K562 (cell line): Measurements from ENCODE around the gene FAM83E. TPM values are rescaled to one million over a fixed set of nuclear protein-coding genes. Genes with fewer than 3 reads are reported as not detected.

Experiments used
- ATAC-seq: fragments of 200-7000 bp; cut with Tn5 transposase; 3 replicates; pipeline ENCODE4 v1.9.1; 2020; ENCODE audit warnings: moderate library complexity
- BruUV-seq: library from RNA; stranded (reverse); fragments of 400-500 nt; replicated peaks from 2 replicates; lab custom pipeline; 2021; lab: Mats Ljungman, UMichigan
- CTCF ChIA-PET: fragments of 300-600 bp; formaldehyde crosslinking; extraction: SDS; loops from one replicate; lab custom pipeline; 2021; ENCODE audit warnings: low intra/inter-chr PET ratio; lab: Yijun Ruan, JAX
- POLR2A ChIA-PET: fragments of 300-600, 350-650 bp; sonication (Branson Sonifier 250); formaldehyde crosslinking; extraction: SDS; loops from one replicate; lab custom pipeline; 2021; ENCODE audit warnings: antibody characterized with exemption, inconsistent platforms; lab: Yijun Ruan, JAX
- DNase-seq, 4 experiments: peaks; one replicate each; pipeline versions ENCODE4 v3.0.0 to v3.0.0-alpha.2; 2011 to 2018; ENCODE audit warnings: low spot score in 3 of 4, mixed read lengths in 3 of 4; ENCODE audit errors: extremely low read depth in 1 of 4
- FAIRE-seq: peaks from 2 replicates; lab custom pipeline; 2011; peaks lifted over from hg19 to GRCh38; lab: Jason Lieb, UNC
- H2AFZ ChIP-seq: 2 replicates; pipeline ENCODE4 v1.6.0; 2011; ENCODE audit warnings: low read depth, low read length, control low read depth, inconsistent platforms
- H3K27ac ChIP-seq: fragments of 200-600 bp; 3 replicates; pipeline ENCODE4 v1.8.0; 2011; ENCODE audit warnings: low read depth, mild to moderate bottlenecking, control low read depth, inconsistent platforms, low read length, moderate library complexity, mixed read lengths; ENCODE audit errors: extremely low read depth
- H3K27me3 ChIP-seq, 2 experiments: fragments of 300-600 bp in 1 of 2; 2 replicates in 1 of 2; 3 replicates in 1 of 2; pipeline versions ENCODE4 v1.6.0 to v1.8.0; 2011; ENCODE audit warnings: inconsistent platforms in 2 of 2, low read length in 2 of 2, mild to moderate bottlenecking in 1 of 2, mixed read lengths in 1 of 2, moderate library complexity in 1 of 2; ENCODE audit not compliant: control insufficient read depth in 2 of 2, insufficient read depth in 2 of 2
- H3K36me3 ChIP-seq: fragments of 300-600 bp; 3 replicates; pipeline ENCODE4 v1.8.0; 2011; ENCODE audit warnings: mild to moderate bottlenecking, low read length, inconsistent platforms; ENCODE audit not compliant: control insufficient read depth, insufficient read depth
- H3K4me1 ChIP-seq, 2 experiments: fragments of 200-600 bp in 1 of 2; replicated peaks in 1 of 2; 2 replicates in 1 of 2; 3 replicates in 1 of 2; pipeline versions ENCODE4 v1.5.1 to v1.8.0; 2011; ENCODE audit warnings: inconsistent platforms in 2 of 2, low read length in 2 of 2, mild to moderate bottlenecking in 1 of 2, mixed read lengths in 1 of 2, moderate library complexity in 1 of 2; ENCODE audit not compliant: control insufficient read depth in 2 of 2, insufficient read depth in 2 of 2
- H3K4me2 ChIP-seq: 2 replicates; pipeline ENCODE4 v1.6.1; 2011; ENCODE audit warnings: low read length, control low read depth, inconsistent platforms, mixed read lengths; ENCODE audit not compliant: insufficient read depth
- H3K4me3 ChIP-seq: fragments of 200-600 bp; sonication (generic), shearing (Covaris generic); 2 replicates; pipeline ENCODE4 v1.5.1; 2016; ENCODE audit warnings: control low read depth, inconsistent platforms
- H3K79me2 ChIP-seq: fragments of 200-600 bp; 3 replicates; pipeline ENCODE4 v1.8.0; 2011; ENCODE audit warnings: low read length, inconsistent platforms; ENCODE audit not compliant: control insufficient read depth, insufficient read depth
- H3K9ac ChIP-seq, 2 experiments: 2 replicates each; pipeline versions ENCODE4 v1.6.0 to v1.6.1; 2011; ENCODE audit warnings: low read depth in 2 of 2, low read length in 2 of 2, control low read depth in 1 of 2, inconsistent platforms in 1 of 2, mild to moderate bottlenecking in 1 of 2, mixed read lengths in 1 of 2; ENCODE audit not compliant: insufficient read depth in 1 of 2
- H3K9me1 ChIP-seq: one replicate; pipeline ENCODE4 v1.6.0; 2011; ENCODE audit warnings: inconsistent platforms, mild to moderate bottlenecking, low read length, moderate library complexity; ENCODE audit not compliant: control insufficient read depth, insufficient read depth
- H3K9me3 ChIP-seq: replicated peaks from 2 replicates; pipeline ENCODE4 v1.5.1; 2011; ENCODE audit warnings: low read depth, low read length, inconsistent platforms; ENCODE audit not compliant: control insufficient read depth, insufficient read depth
- H4K20me1 ChIP-seq: replicated peaks from 2 replicates; pipeline ENCODE4 v1.6.1; 2011; ENCODE audit warnings: low read length, inconsistent platforms, mixed read lengths; ENCODE audit not compliant: control insufficient read depth, insufficient read depth
- ARID2 ChIP-seq: fragments of 450-650 bp; IDR thresholded peaks from 2 replicates; pipeline ENCODE4 v1.6.1; 2017; ENCODE audit warnings: antibody characterized with exemption, mild to moderate bottlenecking
- CCNT2 ChIP-seq: IDR thresholded peaks from 2 replicates; pipeline ENCODE4 v1.6.1; 2011; ENCODE audit warnings: borderline replicate concordance, low read depth, mild to moderate bottlenecking, moderate library complexity, mixed read lengths, low read length; ENCODE audit not compliant: insufficient read length; ENCODE audit errors: extremely low read depth
- CSDE1 ChIP-seq, 2 experiments: fragments of 450-650 bp; IDR thresholded peaks; 2 replicates each; pipeline ENCODE4 v1.6.1; 2016; ENCODE audit warnings: mild to moderate bottlenecking in 1 of 2
- ETV6 ChIP-seq, 3 experiments: fragments of 150-350 bp in 1 of 3; sonication (generic) in 1 of 3; formaldehyde crosslinking in 1 of 3; IDR thresholded peaks; 2 replicates each; pipeline versions ENCODE4 v1.6.1 to v1.8.0; 2014 to 2022; ENCODE audit warnings: borderline replicate concordance in 2 of 3, low read depth in 2 of 3, antibody characterized with exemption in 1 of 3, low read length in 1 of 3, mild to moderate bottlenecking in 1 of 3, missing genetic modification reagents in 1 of 3
- HINFP ChIP-seq: fragments of 450-650 bp; conservative IDR thresholded peaks from 2 replicates; pipeline ENCODE4 v1.6.1; 2016; ENCODE audit warnings: missing genetic modification characterization, low read depth, mild to moderate bottlenecking, control low read depth, missing compliant biosample characterization
- JUN ChIP-seq, 2 experiments: sonication (generic) in 1 of 2; formaldehyde crosslinking in 1 of 2; IDR thresholded peaks; 2 replicates each; pipeline versions ENCODE4 v1.6.1 to v1.8.0; 2012 to 2022; ENCODE audit warnings: borderline replicate concordance in 2 of 2, mild to moderate bottlenecking in 2 of 2, improper control_type of control experiment in 1 of 2, low read depth in 1 of 2, low read length in 1 of 2, missing genetic modification reagents in 1 of 2
- LARP7 ChIP-seq: fragments of 450-650 bp; IDR thresholded peaks from 2 replicates; pipeline ENCODE4 v1.6.1; 2016
- MBD2 ChIP-seq: sonication (generic); IDR thresholded peaks from 2 replicates; pipeline ENCODE4 v1.6.1; 2016; ENCODE audit warnings: low read depth, borderline replicate concordance
- MLX ChIP-seq, 2 experiments: fragments of 450-650 bp in 1 of 2; sonication (generic) in 1 of 2; formaldehyde crosslinking; conservative IDR thresholded peaks; 2 replicates each; pipeline versions ENCODE4 v1.4.0 to v1.8.1; 2020 to 2022; ENCODE audit warnings: mild to moderate bottlenecking in 1 of 2, missing genetic modification reagents in 1 of 2
- NR0B1 ChIP-seq: fragments of 450-650 bp; IDR thresholded peaks from one replicate; pipeline ENCODE4 v1.6.1; 2018; ENCODE audit warnings: mild to moderate bottlenecking, moderate library complexity; ENCODE audit not compliant: partially characterized antibody
- SP1 ChIP-seq: sonication (generic); formaldehyde crosslinking; IDR thresholded peaks from 2 replicates; pipeline ENCODE4 v1.8.1; 2022; ENCODE audit warnings: mild to moderate bottlenecking, missing genetic modification reagents
- TAF7 ChIP-seq: fragments of 450-650 bp; IDR thresholded peaks from 2 replicates; pipeline ENCODE4 v1.6.1; 2016; ENCODE audit warnings: missing genetic modification characterization, missing compliant biosample characterization
- ZBTB2 ChIP-seq: fragments of 450-650 bp; IDR thresholded peaks from 2 replicates; pipeline ENCODE4 v1.6.1; 2016; ENCODE audit warnings: antibody characterized with exemption
- ZNF197 ChIP-seq: fragments of 200-800 bp; sonication (Bioruptor generic); IDR thresholded peaks from 2 replicates; pipeline ENCODE4 v1.6.1; 2016; ENCODE audit warnings: low read depth, missing genetic modification characterization, missing compliant biosample characterization
- WGBS: fragments of 100-300 bp; shearing (Covaris generic); methylation state at CpG from one replicate; pipeline ENCODE4 v1.1.6; 2016; ENCODE audit warnings: low coverage, mixed read lengths; ENCODE audit not compliant: insufficient coverage; ENCODE audit errors: missing lambda C conversion rate; 5-methylcytosine and 5-hydroxymethylcytosine counted together
- in situ Hi-C: fragments of 300-500 bp; cut with MboI; formaldehyde crosslinking; loops from 4 replicates; pipeline ENCODE4 v1.15.0; 2018; ENCODE audit warnings: inconsistent platforms, mixed read lengths
- intact Hi-C: fragments of 100-400 bp; cut with micrococcal nuclease; formaldehyde crosslinking; loops from 2 replicates; pipeline ENCODE4 v1.14.2; 2022
- polyA plus RNA-seq, 8 experiments: library from polyadenylated mRNA; depleted of rRNA in 4 of 8; stranded (reverse) in 5 of 8; unstranded in 3 of 8; fragments of >200 nt; fragmentation: Nextera tagmentation in 2 of 8; fragmentation: Illumina TruSeq in 1 of 8; extraction: Ambion mirVana in 2 of 8; extraction: Trizol in 1 of 8; gene quantifications; 2 replicates each; pipeline versions ENCODE4 v1.2.1 to v1.2.3, GENCODE V29; 2011 to 2014; ENCODE audit warnings: inconsistent platforms in 1 of 8, missing spikeins in 1 of 8
- total RNA-seq, 7 experiments: library from RNA; depleted of rRNA in 6 of 7; stranded (reverse); fragments of >200 nt in 6 of 7; fragmentation: Illumina TruSeq in 2 of 7; extraction: Trizol in 2 of 7; gene quantifications; 2 replicates each; pipeline versions ENCODE4 v1.2.1 to v1.2.3, GENCODE V29; 2011 to 2021; ENCODE audit warnings: low replicate concordance in 1 of 7

The FAM83E gene
- total and polyA plus RNA-seq, 9 of the 15 experiments (the other 6 are each of a cell fraction or from before 2014, with no cell fraction given) = 0.15 to 0.87 (median 0.29) TPM; not detected in 4

- intact Hi-C loops (no loop called here), in situ Hi-C loops (no loop called here)
- CTCF ChIA-PET = no interaction called here
- Histone ChIP-seq H3K4me2 (peak overlapping the region; percentile 64), H3K27ac (peak overlapping the region; percentile 55), H3K36me3 (no peaks in the 10 kb centered on the region), H3K9ac (peak overlapping the region in 1 of 2 experiments; percentile 17; a peak in 2 of 4 replicates), H4K20me1 (no peaks in the 10 kb centered on the region), H3K27me3 (no peaks in the 10 kb centered on the region), H2AFZ (peak overlapping the region; percentile 82), H3K4me3 (no peak overlapping the region), H3K79me2 (no peaks in the 10 kb centered on the region), H3K4me1 (peaks cover 11 to 14% of the 10 kb centered on the region in 2 experiments), H3K9me1 (no peaks in the 10 kb centered on the region), H3K9me3 (no peaks in the 10 kb centered on the region)
- peak; percentile 86 to 95 (median 92) for DNase-seq
- FAIRE-seq = peak; percentile 98
- peak; percentile 96 for ATAC-seq
- 33% methylated on average over 24 of the region's 35 CpGs for WGBS
- no TSS peak for BruUV-seq
- POLR2A ChIA-PET = interaction anchor here (1.0 kb wide), 1 partner anchor 58 kb away, joined by 3 read pairs; no protein-coding TSS in a partner anchor
- no peak for TF ChIP-seq MLX (CRISPR knock-in tag; conservative IDR thresholded peaks at IDR 0.05)
- peak; percentile 91 for TF ChIP-seq SP1 (CRISPR knock-in tag)
- no peak for TF ChIP-seq HINFP (tag)
- no peak for TF ChIP-seq ETV6 (IDR thresholded peaks at IDR 0.05; ENCODE audit: borderline replicate concordance in 1 of 2, low read depth in 2 of 2, low read length in 1 of 2)
- TF ChIP-seq ETV6 (CRISPR knock-in tag; IDR thresholded peaks at IDR 0.05; ENCODE audit: borderline replicate concordance) = no peak
- TF ChIP-seq ZNF197 (CRISPR knock-in tag) = no peak
- no peak for TF ChIP-seq LARP7
- TF ChIP-seq CSDE1 (IDR thresholded peaks at IDR 0.05) = peak in 1 of 2 experiments; percentile 70; a peak in 1 of 4 replicates
- no peak for TF ChIP-seq ZBTB2
- no peak for TF ChIP-seq CCNT2
- no peak for TF ChIP-seq TAF7 (tag)
- TF ChIP-seq MBD2 = peak; percentile 81; the same call in 1 of the 2 replicates
- TF ChIP-seq NR0B1 = no peak
- no peak for TF ChIP-seq ARID2
- TF ChIP-seq JUN (IDR thresholded peaks at IDR 0.05; ENCODE audit: borderline replicate concordance, low read depth, low read length) = peak; percentile 94
- no peak for TF ChIP-seq JUN (CRISPR knock-in tag; IDR thresholded peaks at IDR 0.05; ENCODE audit: borderline replicate concordance)
Measured at GRCh38 chr19:48660852-48661710, 46.2 kb upstream of the FAM83E start.
